H9 (cell line): ENCODE measurements around the gene MED10. TPM values are rescaled to one million over a fixed set of nuclear protein-coding genes. Genes with fewer than 3 reads are reported as not detected.
A peak's percentile ranks its signal among the peaks of the same experiment; 100 is the strongest.

Source experiments
- DNase-seq: peaks from one replicate; pipeline ENCODE4 v3.0.0-alpha.2; 2017
- H2AFZ ChIP-seq: one replicate; pipeline ENCODE4 v1.6.1; 2013; ENCODE audit warnings: mild to moderate bottlenecking, low read length, control low read depth, moderate library complexity
- H2AK5ac ChIP-seq: 2 replicates; pipeline ENCODE4 v1.6.1; 2013; ENCODE audit warnings: low read length, control low read depth, mixed read lengths; ENCODE audit not compliant: insufficient read length
- H2BK120ac ChIP-seq: one replicate; pipeline ENCODE4 v1.6.1; 2013; ENCODE audit warnings: low read depth, mild to moderate bottlenecking, low read length, control low read depth, inconsistent platforms; ENCODE audit not compliant: poor library complexity, severe bottlenecking
- H2BK12ac ChIP-seq: 2 replicates; pipeline ENCODE4 v1.6.1; 2013; ENCODE audit warnings: low read length, control low read depth, mixed read lengths, low read depth; ENCODE audit not compliant: insufficient read length
- H2BK15ac ChIP-seq: 2 replicates; pipeline ENCODE4 v1.6.1; 2013; ENCODE audit warnings: low read depth, low read length, control low read depth
- H2BK20ac ChIP-seq: one replicate; pipeline ENCODE4 v1.6.1; 2013; ENCODE audit warnings: low read depth, mild to moderate bottlenecking, low read length, control low read depth, inconsistent platforms; ENCODE audit not compliant: poor library complexity, severe bottlenecking
- H2BK5ac ChIP-seq: 2 replicates; pipeline ENCODE4 v1.6.1; 2013; ENCODE audit warnings: low read length, control low read depth, mixed read lengths; ENCODE audit not compliant: insufficient read length
- H3K14ac ChIP-seq: 2 replicates; pipeline ENCODE4 v1.6.1; 2013; ENCODE audit warnings: low read length, control low read depth; ENCODE audit not compliant: insufficient read depth
- H3K18ac ChIP-seq: 2 replicates; pipeline ENCODE4 v1.6.1; 2013; ENCODE audit warnings: low read depth, mild to moderate bottlenecking, mixed read lengths, low read length, control low read depth; ENCODE audit not compliant: insufficient read length
- H3K23ac ChIP-seq: 2 replicates; pipeline ENCODE4 v1.6.1; 2013; ENCODE audit warnings: low read length, control low read depth, mixed read lengths, low read depth; ENCODE audit not compliant: insufficient read length
- H3K23me2 ChIP-seq: 2 replicates; pipeline ENCODE4 v1.6.1; 2013; ENCODE audit warnings: low read depth, mild to moderate bottlenecking, mixed read lengths, low read length, control low read depth; ENCODE audit not compliant: insufficient read length, poor library complexity, severe bottlenecking
- H3K27ac ChIP-seq: 2 replicates; pipeline ENCODE4 v1.5.1; 2013; ENCODE audit warnings: low read length, control low read depth, mixed read lengths, low read depth; ENCODE audit not compliant: insufficient read length
- H3K27me3 ChIP-seq: 2 replicates; pipeline ENCODE4 v1.6.1; 2013; ENCODE audit warnings: low read length, control low read depth, inconsistent platforms; ENCODE audit not compliant: insufficient read depth
- H3K4ac ChIP-seq: 2 replicates; pipeline ENCODE4 v1.6.1; 2013; ENCODE audit warnings: low read depth, mild to moderate bottlenecking, control low read depth, inconsistent platforms, low read length, moderate library complexity
- H3K4me1 ChIP-seq: 2 replicates; pipeline ENCODE4 v1.6.1; 2013; ENCODE audit warnings: low read length, control low read depth, inconsistent platforms; ENCODE audit not compliant: insufficient read depth
- H3K4me2 ChIP-seq: 2 replicates; pipeline ENCODE4 v1.6.1; 2013; ENCODE audit warnings: low read length, control low read depth, mixed read lengths; ENCODE audit not compliant: insufficient read length, insufficient read depth
- H3K56ac ChIP-seq: 2 replicates; pipeline ENCODE4 v1.6.1; 2013; ENCODE audit warnings: low read depth, mild to moderate bottlenecking, mixed read lengths, low read length, control low read depth; ENCODE audit not compliant: insufficient read length
- H3K79me1 ChIP-seq: 2 replicates; pipeline ENCODE4 v1.6.1; 2013; ENCODE audit warnings: low read depth, mild to moderate bottlenecking, moderate library complexity, low read length, control low read depth, inconsistent platforms; ENCODE audit not compliant: insufficient read depth, poor library complexity, severe bottlenecking
- H3K79me2 ChIP-seq: 2 replicates; pipeline ENCODE4 v1.6.1; 2013; ENCODE audit warnings: low read length, control low read depth, inconsistent platforms; ENCODE audit not compliant: insufficient read depth
- H3K9ac ChIP-seq: 2 replicates; pipeline ENCODE4 v1.6.1; 2013; ENCODE audit warnings: low read length, control low read depth, mixed read lengths; ENCODE audit not compliant: insufficient read length; ENCODE audit errors: extremely low read depth
- H3K9me3 ChIP-seq: one replicate; pipeline ENCODE4 v1.6.1; 2013; ENCODE audit warnings: low read depth, low read length, inconsistent platforms; ENCODE audit not compliant: control insufficient read depth
- H3T11ph ChIP-seq: one replicate; pipeline ENCODE4 v1.6.1; 2013; ENCODE audit warnings: mild to moderate bottlenecking, low read length, control low read depth, inconsistent platforms
- H4K20me1 ChIP-seq: one replicate; pipeline ENCODE4 v1.6.1; 2013; ENCODE audit not compliant: control insufficient read depth, insufficient read length, insufficient read depth
- H4K5ac ChIP-seq: 2 replicates; pipeline ENCODE4 v1.6.1; 2013; ENCODE audit warnings: low read depth, mild to moderate bottlenecking, mixed read lengths, low read length, control low read depth; ENCODE audit not compliant: insufficient read length
- H4K8ac ChIP-seq: replicated peaks from 2 replicates; pipeline ENCODE4 v1.6.1; 2013; ENCODE audit warnings: low read length, control low read depth, mixed read lengths, low read depth; ENCODE audit not compliant: insufficient read length
- H4K91ac ChIP-seq: 2 replicates; pipeline ENCODE4 v1.6.1; 2013; ENCODE audit warnings: low read depth, mild to moderate bottlenecking, moderate library complexity, mixed read lengths, low read length, control low read depth; ENCODE audit not compliant: insufficient read length
- H3K27ac Mint-ChIP-seq, 3 experiments: 2 replicates in 2 of 3; 3 replicates in 1 of 3; pipeline ENCODE4 v1.8.0; 2020 to 2021; ENCODE audit warnings: mixed read lengths in 3 of 3, mild to moderate bottlenecking in 1 of 3, moderate library complexity in 1 of 3
- H3K27me3 Mint-ChIP-seq: 2 replicates; pipeline ENCODE4 v1.8.0; 2021; ENCODE audit warnings: low read depth, mild to moderate bottlenecking, moderate library complexity, mixed read lengths
- H3K36me3 Mint-ChIP-seq, 3 experiments: 2 replicates in 2 of 3; 3 replicates in 1 of 3; pipeline ENCODE4 v1.8.0; 2020 to 2021; ENCODE audit warnings: low read depth in 3 of 3, mixed read lengths in 3 of 3; ENCODE audit not compliant: insufficient read depth in 1 of 3
- H3K4me1 Mint-ChIP-seq, 2 experiments: 2 replicates each; pipeline ENCODE4 v1.8.0; 2020; ENCODE audit warnings: mixed read lengths in 2 of 2
- H3K4me3 Mint-ChIP-seq, 2 experiments: 2 replicates in 1 of 2; 3 replicates in 1 of 2; pipeline ENCODE4 v1.8.0; 2020 to 2021; ENCODE audit warnings: mild to moderate bottlenecking in 2 of 2, mixed read lengths in 2 of 2, moderate library complexity in 1 of 2
- H3K9me3 Mint-ChIP-seq, 2 experiments: 2 replicates in 1 of 2; 3 replicates in 1 of 2; pipeline ENCODE4 v1.8.0; 2020; ENCODE audit warnings: mild to moderate bottlenecking in 2 of 2, mixed read lengths in 2 of 2, moderate library complexity in 1 of 2
- CTCF ChIP-seq: fragments of 200-600 bp; sonication (generic); conservative IDR thresholded peaks from 3 replicates; pipeline ENCODE4 v1.8.0; 2021; ENCODE audit warnings: antibody characterized with exemption, mild to moderate bottlenecking
- WGBS: extraction: QIAGEN DNeasy Blood & Tissue Kit; methylation state at CpG from one replicate; pipeline ENCODE4 v1.1.7; 2013; ENCODE audit warnings: missing lambda C conversion rate, low lambda C conversion rate, mixed read lengths; ENCODE audit not compliant: insufficient read length; ENCODE audit errors: extremely low coverage; 5-methylcytosine and 5-hydroxymethylcytosine counted together
- total RNA-seq: library from RNA; stranded (reverse); gene quantifications from 2 replicates; pipeline ENCODE4 v1.2.1, GENCODE V29; 2021

MED10 gene
- total RNA-seq, 1 experiment from 2014 or later, result 35.3 TPM

GRCh38 chr5:6350277-6351090 is 27.9 kb downstream of the MED10 start:
- no CpG with 5 or more reads among the region's 18 CpGs for WGBS
- no peak overlapping the region for H4K91ac ChIP-seq

More at GRCh38 chr5:6350277-6351090, 27.9 kb downstream of the MED10 start:
- no peaks in the 10 kb centered on the region for H3K9me3 Mint-ChIP-seq
- H4K8ac ChIP-seq, result no peak overlapping the region
- no peak overlapping the region for H2AFZ ChIP-seq
- H2BK5ac ChIP-seq, result no peak overlapping the region
- no peak overlapping the region for H3K56ac ChIP-seq
- TF ChIP-seq CTCF, result no peak
- no peak overlapping the region for H3K4ac ChIP-seq
- H3K27me3 Mint-ChIP-seq, result peaks cover 15% of the 10 kb centered on the region
- H2BK120ac ChIP-seq, result no peak overlapping the region
- H2BK20ac ChIP-seq, result no peak overlapping the region
- H4K5ac ChIP-seq, result no peak overlapping the region
- H3K9ac ChIP-seq, result no peak overlapping the region
- no peak overlapping the region for H2AK5ac ChIP-seq
- DNase-seq, result no peak
- H3K9me3 ChIP-seq, result no peaks in the 10 kb centered on the region
- no peak overlapping the region for H3K27ac ChIP-seq
- no peak overlapping the region for H3K4me3 Mint-ChIP-seq
- peak overlapping the region; percentile 74 for H3K14ac ChIP-seq
- peak overlapping the region in 1 of 3 experiments; percentile 38; a peak in 1 of 7 replicates for H3K27ac Mint-ChIP-seq
- H2BK15ac ChIP-seq, result no peak overlapping the region
- H3K27me3 ChIP-seq, result no peaks in the 10 kb centered on the region
- peaks cover 2 to 4% of the 10 kb centered on the region in 2 experiments; a peak in 3 of 4 replicates for H3K4me1 Mint-ChIP-seq
- H3K4me1 ChIP-seq, result no peaks in the 10 kb centered on the region
- H3K4me2 ChIP-seq, result no peak overlapping the region
- H4K20me1 ChIP-seq, result no peaks in the 10 kb centered on the region
- no peaks in the 10 kb centered on the region for H3K79me2 ChIP-seq
- no peaks in the 10 kb centered on the region for H3K36me3 Mint-ChIP-seq
- H3K79me1 ChIP-seq, result no peaks in the 10 kb centered on the region
- peak overlapping the region; percentile 62 for H3K18ac ChIP-seq
- H3K23ac ChIP-seq, result no peak overlapping the region
- H3T11ph ChIP-seq, result no peak overlapping the region
- H3K23me2 ChIP-seq, result no peaks in the 10 kb centered on the region
- H2BK12ac ChIP-seq, result no peak overlapping the region
